SK-N-SH (cell line): ENCODE results near the gene MYLK4.

Experiments
- EZH2phosphoT487 ChIP-seq: fragments of 200-600 bp; sonication (generic); IDR thresholded peaks from 2 replicates; pipeline ENCODE4 v1.6.1; 2017; ENCODE audit warnings: low read depth, mixed run types, mild to moderate bottlenecking, antibody characterized with exemption, moderate library complexity, borderline replicate concordance
- MEF2A ChIP-seq: IDR thresholded peaks from 2 replicates; pipeline ENCODE4 v1.4.0; 2012; ENCODE audit warnings: low read depth, borderline replicate concordance
- MXI1 ChIP-seq: IDR thresholded peaks from 2 replicates; pipeline ENCODE4 v1.6.1; 2012; ENCODE audit warnings: mild to moderate bottlenecking, low read depth, low read length, improper control_type of control experiment
- POLR2AphosphoS5 ChIP-seq: IDR thresholded peaks from 2 replicates; pipeline ENCODE4 v1.6.1; 2012; ENCODE audit warnings: low read depth, low read length
- SMC3 ChIP-seq: IDR thresholded peaks from 2 replicates; pipeline ENCODE4 v1.6.1; 2012; ENCODE audit warnings: low read depth, low read length, improper control_type of control experiment
- TF ChIP-seq, protein P1 (sequence below): fragments of 200-600 bp; sonication (generic); IDR thresholded peaks from 2 replicates; pipeline ENCODE4 v1.6.1; 2017; ENCODE audit warnings: antibody characterized with exemption, mild to moderate bottlenecking, moderate library complexity
- TF ChIP-seq, protein P2 (sequence below): fragments of 150-350 bp; IDR thresholded peaks from 2 replicates; pipeline ENCODE4 v1.6.1; 2017; ENCODE audit warnings: antibody characterized with exemption, low read length, low read depth, borderline replicate concordance

DNA sequence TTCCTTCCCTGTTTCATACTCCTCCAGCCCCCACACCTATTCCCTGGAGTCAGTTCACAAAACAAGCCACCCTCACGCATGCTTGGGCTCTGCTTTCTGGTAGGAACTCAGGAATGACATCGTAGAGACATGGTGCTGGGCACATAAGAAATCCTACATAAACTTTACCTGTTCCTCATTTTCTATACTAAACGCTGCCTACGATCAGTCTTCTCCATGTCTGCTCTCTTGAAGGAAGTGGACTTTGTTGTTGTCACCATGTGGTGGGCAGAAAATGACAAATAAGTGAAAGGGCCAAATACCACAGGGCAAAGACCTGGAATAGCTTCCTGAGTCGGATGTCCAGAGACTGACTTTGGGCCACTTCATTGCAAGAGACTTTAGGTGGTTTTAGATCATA is 10.1 kb downstream of the MYLK4 start:
- TF ChIP-seq, protein P1, sequence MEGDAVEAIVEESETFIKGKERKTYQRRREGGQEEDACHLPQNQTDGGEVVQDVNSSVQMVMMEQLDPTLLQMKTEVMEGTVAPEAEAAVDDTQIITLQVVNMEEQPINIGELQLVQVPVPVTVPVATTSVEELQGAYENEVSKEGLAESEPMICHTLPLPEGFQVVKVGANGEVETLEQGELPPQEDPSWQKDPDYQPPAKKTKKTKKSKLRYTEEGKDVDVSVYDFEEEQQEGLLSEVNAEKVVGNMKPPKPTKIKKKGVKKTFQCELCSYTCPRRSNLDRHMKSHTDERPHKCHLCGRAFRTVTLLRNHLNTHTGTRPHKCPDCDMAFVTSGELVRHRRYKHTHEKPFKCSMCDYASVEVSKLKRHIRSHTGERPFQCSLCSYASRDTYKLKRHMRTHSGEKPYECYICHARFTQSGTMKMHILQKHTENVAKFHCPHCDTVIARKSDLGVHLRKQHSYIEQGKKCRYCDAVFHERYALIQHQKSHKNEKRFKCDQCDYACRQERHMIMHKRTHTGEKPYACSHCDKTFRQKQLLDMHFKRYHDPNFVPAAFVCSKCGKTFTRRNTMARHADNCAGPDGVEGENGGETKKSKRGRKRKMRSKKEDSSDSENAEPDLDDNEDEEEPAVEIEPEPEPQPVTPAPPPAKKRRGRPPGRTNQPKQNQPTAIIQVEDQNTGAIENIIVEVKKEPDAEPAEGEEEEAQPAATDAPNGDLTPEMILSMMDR, result no peak
- TF ChIP-seq SMC3 (no peak), MXI1 (no peak), EZH2phosphoT487 (no peak), POLR2AphosphoS5 (no peak), MEF2A (no peak)
- TF ChIP-seq, protein P2, sequence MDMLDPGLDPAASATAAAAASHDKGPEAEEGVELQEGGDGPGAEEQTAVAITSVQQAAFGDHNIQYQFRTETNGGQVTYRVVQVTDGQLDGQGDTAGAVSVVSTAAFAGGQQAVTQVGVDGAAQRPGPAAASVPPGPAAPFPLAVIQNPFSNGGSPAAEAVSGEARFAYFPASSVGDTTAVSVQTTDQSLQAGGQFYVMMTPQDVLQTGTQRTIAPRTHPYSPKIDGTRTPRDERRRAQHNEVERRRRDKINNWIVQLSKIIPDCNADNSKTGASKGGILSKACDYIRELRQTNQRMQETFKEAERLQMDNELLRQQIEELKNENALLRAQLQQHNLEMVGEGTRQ, result no peak
